H9 (cell line): ENCODE measurements around the gene UPF1. TPM values are rescaled to one million over a fixed set of nuclear protein-coding genes. Genes with fewer than 3 reads are reported as not detected.

Source experiments
- DNase-seq: peaks from one replicate; pipeline ENCODE4 v3.0.0-alpha.2; 2017
- H2AFZ ChIP-seq: one replicate; pipeline ENCODE4 v1.6.1; 2013; ENCODE audit warnings: mild to moderate bottlenecking, low read length, control low read depth, moderate library complexity
- H2AK5ac ChIP-seq: 2 replicates; pipeline ENCODE4 v1.6.1; 2013; ENCODE audit warnings: low read length, control low read depth, mixed read lengths; ENCODE audit not compliant: insufficient read length
- H2BK120ac ChIP-seq: one replicate; pipeline ENCODE4 v1.6.1; 2013; ENCODE audit warnings: low read depth, mild to moderate bottlenecking, low read length, control low read depth, inconsistent platforms; ENCODE audit not compliant: poor library complexity, severe bottlenecking
- H2BK12ac ChIP-seq: 2 replicates; pipeline ENCODE4 v1.6.1; 2013; ENCODE audit warnings: low read length, control low read depth, mixed read lengths, low read depth; ENCODE audit not compliant: insufficient read length
- H2BK15ac ChIP-seq: 2 replicates; pipeline ENCODE4 v1.6.1; 2013; ENCODE audit warnings: low read depth, low read length, control low read depth
- H2BK20ac ChIP-seq: one replicate; pipeline ENCODE4 v1.6.1; 2013; ENCODE audit warnings: low read depth, mild to moderate bottlenecking, low read length, control low read depth, inconsistent platforms; ENCODE audit not compliant: poor library complexity, severe bottlenecking
- H2BK5ac ChIP-seq: 2 replicates; pipeline ENCODE4 v1.6.1; 2013; ENCODE audit warnings: low read length, control low read depth, mixed read lengths; ENCODE audit not compliant: insufficient read length
- H3K14ac ChIP-seq: 2 replicates; pipeline ENCODE4 v1.6.1; 2013; ENCODE audit warnings: low read length, control low read depth; ENCODE audit not compliant: insufficient read depth
- H3K18ac ChIP-seq: 2 replicates; pipeline ENCODE4 v1.6.1; 2013; ENCODE audit warnings: low read depth, mild to moderate bottlenecking, mixed read lengths, low read length, control low read depth; ENCODE audit not compliant: insufficient read length
- H3K23ac ChIP-seq: 2 replicates; pipeline ENCODE4 v1.6.1; 2013; ENCODE audit warnings: low read length, control low read depth, mixed read lengths, low read depth; ENCODE audit not compliant: insufficient read length
- H3K23me2 ChIP-seq: 2 replicates; pipeline ENCODE4 v1.6.1; 2013; ENCODE audit warnings: low read depth, mild to moderate bottlenecking, mixed read lengths, low read length, control low read depth; ENCODE audit not compliant: insufficient read length, poor library complexity, severe bottlenecking
- H3K27ac ChIP-seq: 2 replicates; pipeline ENCODE4 v1.5.1; 2013; ENCODE audit warnings: low read length, control low read depth, mixed read lengths, low read depth; ENCODE audit not compliant: insufficient read length
- H3K27me3 ChIP-seq: 2 replicates; pipeline ENCODE4 v1.6.1; 2013; ENCODE audit warnings: low read length, control low read depth, inconsistent platforms; ENCODE audit not compliant: insufficient read depth
- H3K4ac ChIP-seq: 2 replicates; pipeline ENCODE4 v1.6.1; 2013; ENCODE audit warnings: low read depth, mild to moderate bottlenecking, control low read depth, inconsistent platforms, low read length, moderate library complexity
- H3K4me1 ChIP-seq: 2 replicates; pipeline ENCODE4 v1.6.1; 2013; ENCODE audit warnings: low read length, control low read depth, inconsistent platforms; ENCODE audit not compliant: insufficient read depth
- H3K4me2 ChIP-seq: 2 replicates; pipeline ENCODE4 v1.6.1; 2013; ENCODE audit warnings: low read length, control low read depth, mixed read lengths; ENCODE audit not compliant: insufficient read length, insufficient read depth
- H3K56ac ChIP-seq: 2 replicates; pipeline ENCODE4 v1.6.1; 2013; ENCODE audit warnings: low read depth, mild to moderate bottlenecking, mixed read lengths, low read length, control low read depth; ENCODE audit not compliant: insufficient read length
- H3K79me1 ChIP-seq: 2 replicates; pipeline ENCODE4 v1.6.1; 2013; ENCODE audit warnings: low read depth, mild to moderate bottlenecking, moderate library complexity, low read length, control low read depth, inconsistent platforms; ENCODE audit not compliant: insufficient read depth, poor library complexity, severe bottlenecking
- H3K79me2 ChIP-seq: 2 replicates; pipeline ENCODE4 v1.6.1; 2013; ENCODE audit warnings: low read length, control low read depth, inconsistent platforms; ENCODE audit not compliant: insufficient read depth
- H3K9ac ChIP-seq: 2 replicates; pipeline ENCODE4 v1.6.1; 2013; ENCODE audit warnings: low read length, control low read depth, mixed read lengths; ENCODE audit not compliant: insufficient read length; ENCODE audit errors: extremely low read depth
- H3K9me3 ChIP-seq: one replicate; pipeline ENCODE4 v1.6.1; 2013; ENCODE audit warnings: low read depth, low read length, inconsistent platforms; ENCODE audit not compliant: control insufficient read depth
- H3T11ph ChIP-seq: one replicate; pipeline ENCODE4 v1.6.1; 2013; ENCODE audit warnings: mild to moderate bottlenecking, low read length, control low read depth, inconsistent platforms
- H4K20me1 ChIP-seq: one replicate; pipeline ENCODE4 v1.6.1; 2013; ENCODE audit not compliant: control insufficient read depth, insufficient read length, insufficient read depth
- H4K5ac ChIP-seq: 2 replicates; pipeline ENCODE4 v1.6.1; 2013; ENCODE audit warnings: low read depth, mild to moderate bottlenecking, mixed read lengths, low read length, control low read depth; ENCODE audit not compliant: insufficient read length
- H4K8ac ChIP-seq: replicated peaks from 2 replicates; pipeline ENCODE4 v1.6.1; 2013; ENCODE audit warnings: low read length, control low read depth, mixed read lengths, low read depth; ENCODE audit not compliant: insufficient read length
- H4K91ac ChIP-seq: 2 replicates; pipeline ENCODE4 v1.6.1; 2013; ENCODE audit warnings: low read depth, mild to moderate bottlenecking, moderate library complexity, mixed read lengths, low read length, control low read depth; ENCODE audit not compliant: insufficient read length
- H3K27ac Mint-ChIP-seq, 3 experiments: 2 replicates in 2 of 3; 3 replicates in 1 of 3; pipeline ENCODE4 v1.8.0; 2020 to 2021; ENCODE audit warnings: mixed read lengths in 3 of 3, mild to moderate bottlenecking in 1 of 3, moderate library complexity in 1 of 3
- H3K27me3 Mint-ChIP-seq: 2 replicates; pipeline ENCODE4 v1.8.0; 2021; ENCODE audit warnings: low read depth, mild to moderate bottlenecking, moderate library complexity, mixed read lengths
- H3K36me3 Mint-ChIP-seq, 3 experiments: 2 replicates in 2 of 3; 3 replicates in 1 of 3; pipeline ENCODE4 v1.8.0; 2020 to 2021; ENCODE audit warnings: low read depth in 3 of 3, mixed read lengths in 3 of 3; ENCODE audit not compliant: insufficient read depth in 1 of 3
- H3K4me1 Mint-ChIP-seq, 2 experiments: 2 replicates each; pipeline ENCODE4 v1.8.0; 2020; ENCODE audit warnings: mixed read lengths in 2 of 2
- H3K4me3 Mint-ChIP-seq, 2 experiments: 2 replicates in 1 of 2; 3 replicates in 1 of 2; pipeline ENCODE4 v1.8.0; 2020 to 2021; ENCODE audit warnings: mild to moderate bottlenecking in 2 of 2, mixed read lengths in 2 of 2, moderate library complexity in 1 of 2
- H3K9me3 Mint-ChIP-seq, 2 experiments: 2 replicates in 1 of 2; 3 replicates in 1 of 2; pipeline ENCODE4 v1.8.0; 2020; ENCODE audit warnings: mild to moderate bottlenecking in 2 of 2, mixed read lengths in 2 of 2, moderate library complexity in 1 of 2
- CTCF ChIP-seq: fragments of 200-600 bp; sonication (generic); conservative IDR thresholded peaks from 3 replicates; pipeline ENCODE4 v1.8.0; 2021; ENCODE audit warnings: antibody characterized with exemption, mild to moderate bottlenecking
- WGBS: extraction: QIAGEN DNeasy Blood & Tissue Kit; methylation state at CpG from one replicate; pipeline ENCODE4 v1.1.7; 2013; ENCODE audit warnings: missing lambda C conversion rate, low lambda C conversion rate, mixed read lengths; ENCODE audit not compliant: insufficient read length; ENCODE audit errors: extremely low coverage; 5-methylcytosine and 5-hydroxymethylcytosine counted together
- total RNA-seq: library from RNA; stranded (reverse); gene quantifications from 2 replicates; pipeline ENCODE4 v1.2.1, GENCODE V29; 2021

UPF1 gene
- total RNA-seq, 1 experiment from 2014 or later: 85.4 TPM

- Histone ChIP-seq H2BK15ac (no peak overlapping the region), H2BK5ac (no peak overlapping the region), H3K4me1 (no peaks in the 10 kb centered on the region), H3K18ac (no peak overlapping the region), H3K79me1 (no peaks in the 10 kb centered on the region), H3K56ac (no peak overlapping the region), H3K4ac (no peak overlapping the region), H3K27me3 (no peaks in the 10 kb centered on the region), H3K23me2 (peaks cover 4% of the 10 kb centered on the region), H4K91ac (no peak overlapping the region), H3K79me2 (no peaks in the 10 kb centered on the region), H3K23ac (no peak overlapping the region), H2AK5ac (no peak overlapping the region), H2BK120ac (no peak overlapping the region), H2BK20ac (no peak overlapping the region), H3K9me3 (no peaks in the 10 kb centered on the region), H4K8ac (no peak overlapping the region), H2AFZ (no peak overlapping the region), H3K27ac (no peak overlapping the region), H3T11ph (no peak overlapping the region), H3K9ac (no peak overlapping the region), H3K14ac (no peak overlapping the region), H3K4me2 (no peak overlapping the region), H2BK12ac (no peak overlapping the region), H4K20me1 (no peaks in the 10 kb centered on the region), H4K5ac (no peak overlapping the region)
- Mint-ChIP-seq H3K27me3 (no peaks in the 10 kb centered on the region; the same call in none of the 2 replicates), H3K4me1 (peaks cover 0 to 8% of the 10 kb centered on the region in 2 experiments; a peak in 1 of 4 replicates), H3K9me3 (no peaks in the 10 kb centered on the region; a peak in 1 of 5 replicates), H3K27ac (no peak overlapping the region; a peak in 1 of 7 replicates), H3K4me3 (no peak overlapping the region; a peak in 1 of 5 replicates), H3K36me3 (peaks cover 9 to 24% (median 9%) of the 10 kb centered on the region in 3 experiments)
- WGBS: no CpG with 5 or more reads among the region's 10 CpGs
- no peak for DNase-seq
- no peak for TF ChIP-seq CTCF
These were observed 58.4 kb downstream of the UPF1 start for GRCh38 chr19:18889949-18890745.
